GM10847 (cell line): ENCODE data around the gene DBX1.

ENCODE experiments used
- POLR2A ChIP-seq: IDR thresholded peaks from 2 replicates; pipeline ENCODE4 v1.6.1; 2011; ENCODE audit not compliant: insufficient read length; ENCODE audit errors: extremely low read depth

DBX1 gene

GRCh38 chr11:20163783-20164481, 3.7 kb upstream of the DBX1 start:
- TF ChIP-seq POLR2A: no peak

- TF ChIP-seq POLR2A: no peak
Measured at GRCh38 chr11:20162824-20163782, 2.8 kb upstream of the DBX1 start.

- TF ChIP-seq POLR2A: no peak
Measured at GRCh38 chr11:20161923-20162744, 1.9 kb upstream of the DBX1 start.

- no peak for TF ChIP-seq POLR2A
Measured at GRCh38 chr11:20161230-20161918, 1.1 kb upstream of the DBX1 start.

GRCh38 chr11:20159466-20160381, 551 bp downstream of the DBX1 start:
- no peak for TF ChIP-seq POLR2A

GRCh38 chr11:20158597-20159257, 1.5 kb downstream of the DBX1 start:
- TF ChIP-seq POLR2A: no peak

GRCh38 chr11:20157728-20158127, 2.5 kb downstream of the DBX1 start:
- no peak for TF ChIP-seq POLR2A

- TF ChIP-seq POLR2A: no peak
Measured at GRCh38 chr11:20156876-20157613, 3.2 kb downstream of the DBX1 start.

- no peak for TF ChIP-seq POLR2A
Measured at GRCh38 chr11:20156280-20156875, 3.9 kb downstream of the DBX1 start.

- no peak for TF ChIP-seq POLR2A
Measured at GRCh38 chr11:20155683-20156279, 4.5 kb downstream of the DBX1 start.

- TF ChIP-seq POLR2A: no peak
Measured at GRCh38 chr11:20154381-20154780, 5.9 kb downstream of the DBX1 start.

GRCh38 chr11:20138707-20139106, 21.6 kb downstream of the DBX1 start:
- no peak for TF ChIP-seq POLR2A
